Measurements from ENCODE around the gene MS4A15.

DNA sequence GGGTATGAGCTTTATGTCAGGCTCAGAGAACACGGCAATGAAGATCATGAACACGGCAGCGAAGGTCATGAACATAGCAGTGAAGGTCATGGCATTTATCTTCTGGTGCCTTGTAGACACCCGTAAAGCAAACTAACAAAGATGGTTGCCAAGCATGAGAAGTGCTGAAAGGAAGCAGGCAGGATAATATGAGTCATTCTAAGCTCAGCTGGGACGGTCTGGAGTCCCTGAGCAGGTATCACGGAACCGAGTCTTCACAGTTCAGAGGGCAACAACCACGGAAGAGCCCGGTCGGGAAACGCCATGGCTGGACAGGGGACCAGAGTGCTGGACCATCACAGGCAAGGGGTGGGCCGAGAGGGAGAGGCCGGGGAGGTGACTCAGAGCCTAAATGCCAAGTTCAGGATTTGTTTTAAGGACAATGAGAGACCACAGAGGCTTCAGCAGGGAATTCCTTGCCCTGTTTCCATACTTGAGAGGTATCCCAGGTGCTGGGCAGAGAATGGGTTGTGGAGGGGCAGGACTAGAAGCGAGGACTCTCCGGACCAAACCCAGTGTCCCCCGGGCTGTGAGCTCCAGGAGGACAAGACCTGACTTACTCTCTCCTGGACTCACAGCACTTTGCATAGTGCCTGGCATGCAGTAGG lies 15.3 kb downstream of the MS4A15 start:
- TF ChIP-seq, protein P1, sequence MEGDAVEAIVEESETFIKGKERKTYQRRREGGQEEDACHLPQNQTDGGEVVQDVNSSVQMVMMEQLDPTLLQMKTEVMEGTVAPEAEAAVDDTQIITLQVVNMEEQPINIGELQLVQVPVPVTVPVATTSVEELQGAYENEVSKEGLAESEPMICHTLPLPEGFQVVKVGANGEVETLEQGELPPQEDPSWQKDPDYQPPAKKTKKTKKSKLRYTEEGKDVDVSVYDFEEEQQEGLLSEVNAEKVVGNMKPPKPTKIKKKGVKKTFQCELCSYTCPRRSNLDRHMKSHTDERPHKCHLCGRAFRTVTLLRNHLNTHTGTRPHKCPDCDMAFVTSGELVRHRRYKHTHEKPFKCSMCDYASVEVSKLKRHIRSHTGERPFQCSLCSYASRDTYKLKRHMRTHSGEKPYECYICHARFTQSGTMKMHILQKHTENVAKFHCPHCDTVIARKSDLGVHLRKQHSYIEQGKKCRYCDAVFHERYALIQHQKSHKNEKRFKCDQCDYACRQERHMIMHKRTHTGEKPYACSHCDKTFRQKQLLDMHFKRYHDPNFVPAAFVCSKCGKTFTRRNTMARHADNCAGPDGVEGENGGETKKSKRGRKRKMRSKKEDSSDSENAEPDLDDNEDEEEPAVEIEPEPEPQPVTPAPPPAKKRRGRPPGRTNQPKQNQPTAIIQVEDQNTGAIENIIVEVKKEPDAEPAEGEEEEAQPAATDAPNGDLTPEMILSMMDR (IDR thresholded peaks at IDR 0.05; ENCODE audit: insufficient read depth, low read depth, low read length) = no peak
- no peak for TF ChIP-seq EZH2 (IDR thresholded peaks at IDR 0.05; ENCODE audit: insufficient read depth, low read length)

All from astrocyte (in vitro differentiated cells and primary cell).